Mesenchymal stem cell (in vitro differentiated cells and primary cell): ENCODE measurements around the gene TSPAN6.

Source experiments
- DNase-seq: peaks from one replicate; pipeline ENCODE4 v3.0.0-alpha.2; 2013
- H2AFZ ChIP-seq: one replicate; pipeline ENCODE4 v1.6.1; 2013; ENCODE audit warnings: low read depth, mild to moderate bottlenecking, control low read depth, inconsistent platforms, low read length, moderate library complexity
- H2AK5ac ChIP-seq: 2 replicates; pipeline ENCODE4 v1.6.1; 2013; ENCODE audit warnings: low read length, moderate library complexity, mild to moderate bottlenecking, inconsistent platforms; ENCODE audit not compliant: severe bottlenecking
- H2BK120ac ChIP-seq: one replicate; pipeline ENCODE4 v1.6.1; 2013; ENCODE audit warnings: low read depth, mild to moderate bottlenecking, inconsistent platforms, low read length, moderate library complexity
- H2BK12ac ChIP-seq, 2 experiments: one replicate each; pipeline ENCODE4 v1.6.1; 2013; ENCODE audit warnings: inconsistent platforms in 2 of 2, low read length in 2 of 2, mild to moderate bottlenecking in 2 of 2, moderate library complexity in 2 of 2, control low read depth in 1 of 2
- H2BK15ac ChIP-seq: one replicate; pipeline ENCODE4 v1.6.1; 2013; ENCODE audit warnings: mild to moderate bottlenecking, low read depth, inconsistent platforms; ENCODE audit not compliant: poor library complexity, severe bottlenecking
- H2BK5ac ChIP-seq: 2 replicates; pipeline ENCODE4 v1.6.1; 2013; ENCODE audit warnings: low read depth, mild to moderate bottlenecking, low read length, control low read depth, inconsistent platforms; ENCODE audit not compliant: poor library complexity, severe bottlenecking
- H3K14ac ChIP-seq, 2 experiments: one replicate each; pipeline ENCODE4 v1.6.1; 2013; ENCODE audit warnings: inconsistent platforms in 2 of 2, low read length in 2 of 2, control low read depth in 1 of 2, mild to moderate bottlenecking in 1 of 2, moderate library complexity in 1 of 2
- H3K18ac ChIP-seq, 2 experiments: one replicate each; pipeline ENCODE4 v1.6.1; 2013; ENCODE audit warnings: inconsistent platforms in 2 of 2, low read length in 2 of 2, control low read depth in 1 of 2, low read depth in 1 of 2, mild to moderate bottlenecking in 1 of 2
- H3K23ac ChIP-seq, 2 experiments: one replicate each; pipeline ENCODE4 v1.6.1; 2013; ENCODE audit warnings: inconsistent platforms in 2 of 2, low read length in 2 of 2, mild to moderate bottlenecking in 2 of 2, moderate library complexity in 2 of 2, control low read depth in 1 of 2
- H3K27ac ChIP-seq: 2 replicates; pipeline ENCODE4 v1.5.1; 2013; ENCODE audit warnings: mild to moderate bottlenecking, moderate library complexity, low read length, control low read depth, inconsistent platforms; ENCODE audit not compliant: poor library complexity, severe bottlenecking
- H3K27me3 ChIP-seq, 2 experiments: 2 replicates each; pipeline versions ENCODE4 v1.6.1 to v1.7.0; 2013; ENCODE audit warnings: low read length in 2 of 2, mild to moderate bottlenecking in 2 of 2, moderate library complexity in 2 of 2, control low read depth in 1 of 2, inconsistent platforms in 1 of 2; ENCODE audit not compliant: control insufficient read depth in 1 of 2, insufficient read depth in 1 of 2
- H3K36me3 ChIP-seq, 2 experiments: 2 replicates each; pipeline versions ENCODE4 v1.6.1 to v1.7.0; 2013; ENCODE audit warnings: low read length in 2 of 2, control low read depth in 1 of 2, inconsistent platforms in 1 of 2, low read depth in 1 of 2, mild to moderate bottlenecking in 1 of 2; ENCODE audit not compliant: insufficient read depth in 2 of 2, control insufficient read depth in 1 of 2
- H3K4ac ChIP-seq, 2 experiments: one replicate each; pipeline ENCODE4 v1.6.1; 2013; ENCODE audit warnings: inconsistent platforms in 2 of 2, low read length in 2 of 2, mild to moderate bottlenecking in 2 of 2, moderate library complexity in 2 of 2, control low read depth in 1 of 2, low read depth in 1 of 2
- H3K4me1 ChIP-seq: 2 replicates; pipeline ENCODE4 v1.6.1; 2013; ENCODE audit warnings: low read depth, low read length, control low read depth; ENCODE audit not compliant: control insufficient read depth, insufficient read depth
- H3K4me2 ChIP-seq: 2 replicates; pipeline ENCODE4 v1.6.1; 2013; ENCODE audit warnings: low read length, mild to moderate bottlenecking, inconsistent platforms; ENCODE audit not compliant: poor library complexity, severe bottlenecking
- H3K4me3 ChIP-seq, 2 experiments: 2 replicates each; pipeline versions ENCODE4 v1.5.1 to v1.7.0; 2013; ENCODE audit warnings: low read length in 2 of 2, mild to moderate bottlenecking in 2 of 2, control low read depth in 1 of 2, low read depth in 1 of 2; ENCODE audit not compliant: insufficient read depth in 1 of 2
- H3K79me1 ChIP-seq: replicated peaks from 2 replicates; pipeline ENCODE4 v1.6.1; 2013; ENCODE audit warnings: mild to moderate bottlenecking, control low read depth, low read length, inconsistent platforms; ENCODE audit not compliant: poor library complexity, severe bottlenecking
- H3K9ac ChIP-seq: 2 replicates; pipeline ENCODE4 v1.7.0; 2013; ENCODE audit warnings: mild to moderate bottlenecking, low read length, moderate library complexity
- H3K9me3 ChIP-seq: 2 replicates; pipeline ENCODE4 v1.7.0; 2013; ENCODE audit warnings: mild to moderate bottlenecking, low read length; ENCODE audit not compliant: control insufficient read depth
- H4K8ac ChIP-seq: one replicate; pipeline ENCODE4 v1.6.1; 2013; ENCODE audit warnings: inconsistent platforms, mild to moderate bottlenecking, low read length, moderate library complexity
- H4K91ac ChIP-seq: one replicate; pipeline ENCODE4 v1.6.1; 2013; ENCODE audit warnings: mild to moderate bottlenecking, low read length, inconsistent platforms
- WGBS: methylation state at CpG from one replicate; pipeline ENCODE4 v1.1.7; 2013; ENCODE audit warnings: mixed read lengths; 5-methylcytosine and 5-hydroxymethylcytosine counted together

The TSPAN6 gene

GRCh38 chrX:100673397-100673953, 36.9 kb upstream of the TSPAN6 start:
- H3K79me1 ChIP-seq, result no peaks in the 10 kb centered on the region
- no peak overlapping the region for H4K91ac ChIP-seq
- no peaks in the 10 kb centered on the region for H3K9me3 ChIP-seq
- peaks cover 0 to 23% of the 10 kb centered on the region in 2 experiments for H3K27me3 ChIP-seq
- H2AFZ ChIP-seq, result no peak overlapping the region
- H3K14ac ChIP-seq, result no peak overlapping the region
- no peak overlapping the region for H2BK15ac ChIP-seq
- H3K27ac ChIP-seq, result peak overlapping the region; percentile 35
- no peak overlapping the region for H2AK5ac ChIP-seq
- H3K4me3 ChIP-seq, result no peak overlapping the region
- H4K8ac ChIP-seq, result no peak overlapping the region
- H3K4me2 ChIP-seq, result no peak overlapping the region
- no peak overlapping the region for H2BK12ac ChIP-seq
- H3K4me1 ChIP-seq, result no peaks in the 10 kb centered on the region
- no peak overlapping the region for H3K23ac ChIP-seq
- WGBS, result no CpG with 5 or more reads among the region's 3 CpGs
- no peak overlapping the region for H3K18ac ChIP-seq
- H3K9ac ChIP-seq, result peak overlapping the region; percentile 55
- H3K36me3 ChIP-seq, result peaks cover 32 to 55% of the 10 kb centered on the region in 2 experiments
- H2BK120ac ChIP-seq, result no peak overlapping the region
- no peak overlapping the region for H3K4ac ChIP-seq
- peak; percentile 57 for DNase-seq
- no peak overlapping the region for H2BK5ac ChIP-seq

- H2BK120ac ChIP-seq, result no peak overlapping the region
- H2AK5ac ChIP-seq, result peak overlapping the region; percentile 56
- H4K91ac ChIP-seq, result no peak overlapping the region
- 100% methylated on average over 2 of the region's 3 CpGs for WGBS
- no peak overlapping the region for H2BK12ac ChIP-seq
- H3K9me3 ChIP-seq, result no peaks in the 10 kb centered on the region
- H3K27ac ChIP-seq, result peak overlapping the region; percentile 35
- H3K4me3 ChIP-seq, result no peak overlapping the region
- H2AFZ ChIP-seq, result no peak overlapping the region
- H3K27me3 ChIP-seq, result peaks cover 0 to 19% of the 10 kb centered on the region in 2 experiments
- H3K4me1 ChIP-seq, result no peaks in the 10 kb centered on the region
- no peak overlapping the region for H3K14ac ChIP-seq
- no peak overlapping the region for H3K4me2 ChIP-seq
- H3K18ac ChIP-seq, result no peak overlapping the region
- DNase-seq, result no peak
- peaks cover 31 to 55% of the 10 kb centered on the region in 2 experiments for H3K36me3 ChIP-seq
- no peak overlapping the region for H4K8ac ChIP-seq
- no peak overlapping the region for H2BK5ac ChIP-seq
- H3K23ac ChIP-seq, result no peak overlapping the region
- no peak overlapping the region for H2BK15ac ChIP-seq
- peak overlapping the region; percentile 55 for H3K9ac ChIP-seq
- H3K4ac ChIP-seq, result no peak overlapping the region
- H3K79me1 ChIP-seq, result no peaks in the 10 kb centered on the region
These were observed 36.4 kb upstream of the TSPAN6 start for GRCh38 chrX:100672966-100673365.

DNA sequence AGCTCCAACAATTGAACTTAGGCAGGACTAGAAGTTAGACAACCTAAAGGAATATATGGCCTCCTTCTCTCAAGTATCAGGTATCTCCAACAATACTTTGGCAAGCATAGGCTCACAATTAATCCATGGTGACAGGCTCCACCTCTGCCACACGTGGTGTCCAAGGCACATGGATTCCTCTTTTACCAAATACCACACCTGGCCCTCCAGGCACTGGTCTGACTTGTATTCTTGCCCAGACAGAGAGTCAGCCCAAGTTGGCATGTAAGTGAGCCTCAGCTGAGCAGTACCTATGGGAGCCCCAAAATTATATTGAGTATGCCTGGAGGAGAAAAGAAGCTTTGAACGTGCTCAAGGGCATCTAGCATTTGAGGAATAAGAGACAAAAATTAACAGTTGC, 27.0 kb upstream of the TSPAN6 start:
- WGBS, result 64% methylated on average over 1 of the region's 2 CpGs
- Histone ChIP-seq H3K27me3 (peaks cover 0 to 38% of the 10 kb centered on the region in 2 experiments), H3K4me2 (no peak overlapping the region), H2BK12ac (peak overlapping the region in 1 of 2 experiments; percentile 42), H3K4me3 (no peak overlapping the region), H4K8ac (no peak overlapping the region), H4K91ac (no peak overlapping the region), H3K4me1 (no peaks in the 10 kb centered on the region), H3K4ac (no peak overlapping the region), H3K14ac (no peak overlapping the region), H2AK5ac (no peak overlapping the region), H3K18ac (no peak overlapping the region), H3K79me1 (peaks cover 7% of the 10 kb centered on the region), H3K36me3 (peaks cover 30 to 73% of the 10 kb centered on the region in 2 experiments), H2AFZ (no peak overlapping the region), H3K9me3 (no peaks in the 10 kb centered on the region), H3K23ac (no peak overlapping the region), H2BK5ac (no peak overlapping the region), H3K27ac (no peak overlapping the region), H3K9ac (no peak overlapping the region), H2BK120ac (no peak overlapping the region), H2BK15ac (no peak overlapping the region)
- DNase-seq, result no peak

DNA sequence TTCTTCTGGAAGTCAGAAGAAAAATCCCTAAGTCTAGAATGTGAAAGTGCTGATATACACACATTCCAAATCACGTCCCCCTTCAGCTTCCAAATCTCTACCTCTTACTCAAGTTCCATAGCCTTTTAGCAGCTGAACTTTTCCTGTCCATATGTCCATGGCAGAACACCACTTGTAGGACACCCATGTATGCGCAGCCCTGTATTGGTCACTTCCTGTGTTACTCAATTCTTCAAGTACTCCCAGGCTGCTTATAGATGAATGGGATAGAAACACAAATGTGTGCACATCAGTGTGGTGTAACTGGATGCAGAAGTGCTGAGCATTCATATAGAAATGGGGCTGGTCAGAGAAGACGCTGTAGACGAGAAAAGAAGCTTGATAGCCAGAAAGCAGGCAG, 26.2 kb upstream of the TSPAN6 start:
- no peak overlapping the region for H3K9ac ChIP-seq
- no peak overlapping the region for H2BK12ac ChIP-seq
- H3K27ac ChIP-seq, result no peak overlapping the region
- H3K14ac ChIP-seq, result no peak overlapping the region
- H3K79me1 ChIP-seq, result peaks cover 7% of the 10 kb centered on the region
- no peaks in the 10 kb centered on the region for H3K9me3 ChIP-seq
- 15% methylated on average over 1 of the region's 4 CpGs for WGBS
- H3K23ac ChIP-seq, result no peak overlapping the region
- no peak overlapping the region for H2BK5ac ChIP-seq
- no peak overlapping the region for H2BK120ac ChIP-seq
- H4K91ac ChIP-seq, result no peak overlapping the region
- no peak overlapping the region for H2AFZ ChIP-seq
- H3K4me2 ChIP-seq, result no peak overlapping the region
- no peak overlapping the region for H3K18ac ChIP-seq
- H3K4me1 ChIP-seq, result no peaks in the 10 kb centered on the region
- H4K8ac ChIP-seq, result no peak overlapping the region
- H2BK15ac ChIP-seq, result no peak overlapping the region
- no peak overlapping the region for H2AK5ac ChIP-seq
- no peak overlapping the region for H3K4me3 ChIP-seq
- H3K4ac ChIP-seq, result no peak overlapping the region
- DNase-seq, result peak; percentile 91
- H3K36me3 ChIP-seq, result peaks cover 26 to 64% of the 10 kb centered on the region in 2 experiments
- peaks cover 0 to 35% of the 10 kb centered on the region in 2 experiments for H3K27me3 ChIP-seq
